Measurements from ENCODE around the gene CELF4. TPM values are rescaled to one million over a fixed set of nuclear protein-coding genes. Genes with fewer than 3 reads are reported as not detected.
A peak's percentile ranks its signal among the peaks of the same experiment; 100 is the strongest.

Gene CELF4
- total and polyA plus RNA-seq, 2 donors (not counting 1 experiment from before 2014, with no cell fraction given) = 0.17 TPM; not detected in 1

- TF ChIP-seq CTCF (conservative IDR thresholded peaks at IDR 0.05 in 1 of 2, IDR thresholded peaks at IDR 0.05 in 1 of 2; ENCODE audit: low read depth in 1 of 2, low read length in 2 of 2) (no peak), EZH2 (IDR thresholded peaks at IDR 0.05; ENCODE audit: low read length, missing control alignments) (no peak)
- no peak for DNase-seq (ENCODE audit: low read depth in 2 of 2)
- Histone ChIP-seq H3K4me2 (ENCODE audit: extremely low read depth, insufficient read depth, low read length) (no peak overlapping the region), H4K20me1 (ENCODE audit: control insufficient read depth, extremely low read depth, insufficient read depth, low read length) (no peaks in the 10 kb centered on the region), H3K36me3 (ENCODE audit: control insufficient read depth, insufficient read depth, low read length) (no peaks in the 10 kb centered on the region), H3K4me3 (replicated peaks in 1 of 4; ENCODE audit: control extremely low read depth in 1 of 4, insufficient read depth in 1 of 4, low read depth in 3 of 4, low read length in 4 of 4) (no peak overlapping the region), H3K27ac (ENCODE audit: insufficient read depth, low read length) (no peak overlapping the region), H3K27me3 (ENCODE audit: control insufficient read depth, insufficient read depth, low read length) (no peaks in the 10 kb centered on the region), H3K4me1 (ENCODE audit: control insufficient read depth, extremely low read depth, insufficient read depth, low read length) (peaks cover 7% of the 10 kb centered on the region), H3K9me3 (ENCODE audit: control insufficient read depth, insufficient read depth, low read depth, low read length) (no peaks in the 10 kb centered on the region), H3K9ac (ENCODE audit: insufficient read depth, low read length) (no peak overlapping the region), H3K79me2 (ENCODE audit: control insufficient read depth, insufficient read depth, low read length) (no peaks in the 10 kb centered on the region), H2AFZ (ENCODE audit: low read length) (no peak overlapping the region)
Observed at GRCh38 chr18:37302519-37302918, 263.1 kb downstream of the CELF4 start.

- Histone ChIP-seq H3K27me3 (ENCODE audit: control insufficient read depth, insufficient read depth, low read length) (no peaks in the 10 kb centered on the region), H2AFZ (ENCODE audit: low read length) (no peak overlapping the region), H3K4me2 (ENCODE audit: extremely low read depth, insufficient read depth, low read length) (no peak overlapping the region), H4K20me1 (ENCODE audit: control insufficient read depth, extremely low read depth, insufficient read depth, low read length) (no peaks in the 10 kb centered on the region), H3K4me3 (replicated peaks in 1 of 4; ENCODE audit: control extremely low read depth in 1 of 4, insufficient read depth in 1 of 4, low read depth in 3 of 4, low read length in 4 of 4) (no peak overlapping the region), H3K36me3 (ENCODE audit: control insufficient read depth, insufficient read depth, low read length) (no peaks in the 10 kb centered on the region), H3K9me3 (ENCODE audit: control insufficient read depth, insufficient read depth, low read depth, low read length) (no peaks in the 10 kb centered on the region), H3K4me1 (ENCODE audit: control insufficient read depth, extremely low read depth, insufficient read depth, low read length) (peaks cover 7% of the 10 kb centered on the region), H3K9ac (ENCODE audit: insufficient read depth, low read length) (no peak overlapping the region), H3K27ac (ENCODE audit: insufficient read depth, low read length) (no peak overlapping the region), H3K79me2 (ENCODE audit: control insufficient read depth, insufficient read depth, low read length) (no peaks in the 10 kb centered on the region)
- peak; percentile 95 to 97 for DNase-seq (ENCODE audit: low read depth in 2 of 2)
- TF ChIP-seq CTCF (conservative IDR thresholded peaks at IDR 0.05 in 1 of 2, IDR thresholded peaks at IDR 0.05 in 1 of 2; ENCODE audit: low read depth in 1 of 2, low read length in 2 of 2) (no peak), EZH2 (IDR thresholded peaks at IDR 0.05; ENCODE audit: low read length, missing control alignments) (no peak)
Observed at GRCh38 chr18:37299471-37300304, 265.9 kb downstream of the CELF4 start.

- no peak overlapping the region for H3K4me2 ChIP-seq (ENCODE audit: extremely low read depth, insufficient read depth, low read length)
- no peak overlapping the region for H3K9ac ChIP-seq (ENCODE audit: insufficient read depth, low read length)
- H3K27me3 ChIP-seq (ENCODE audit: control insufficient read depth, insufficient read depth, low read length) = no peaks in the 10 kb centered on the region
- H3K9me3 ChIP-seq (ENCODE audit: control insufficient read depth, insufficient read depth, low read depth, low read length) = no peaks in the 10 kb centered on the region
- no peak overlapping the region for H2AFZ ChIP-seq (ENCODE audit: low read length)
- TF ChIP-seq CTCF (conservative IDR thresholded peaks at IDR 0.05 in 1 of 2, IDR thresholded peaks at IDR 0.05 in 1 of 2; ENCODE audit: low read depth in 1 of 2, low read length in 2 of 2) = no peak
- no peak overlapping the region for H3K4me3 ChIP-seq (replicated peaks in 1 of 4; ENCODE audit: control extremely low read depth in 1 of 4, insufficient read depth in 1 of 4, low read depth in 3 of 4, low read length in 4 of 4)
- no peaks in the 10 kb centered on the region for H3K79me2 ChIP-seq (ENCODE audit: control insufficient read depth, insufficient read depth, low read length)
- no peaks in the 10 kb centered on the region for H4K20me1 ChIP-seq (ENCODE audit: control insufficient read depth, extremely low read depth, insufficient read depth, low read length)
- H3K4me1 ChIP-seq (ENCODE audit: control insufficient read depth, extremely low read depth, insufficient read depth, low read length) = peaks cover 7% of the 10 kb centered on the region
- no peak overlapping the region for H3K27ac ChIP-seq (ENCODE audit: insufficient read depth, low read length)
- no peaks in the 10 kb centered on the region for H3K36me3 ChIP-seq (ENCODE audit: control insufficient read depth, insufficient read depth, low read length)
- no peak for DNase-seq (ENCODE audit: low read depth in 2 of 2)
Observed at GRCh38 chr18:37298816-37299215, 266.8 kb downstream of the CELF4 start.
